K562 (cell line): ENCODE measurements around the gene HBQ1.

Experiments used
- BHLHE40 ChIP-seq: IDR thresholded peaks from 2 replicates; pipeline ENCODE4 v1.6.1; 2011; ENCODE audit warnings: low read length, improper control_type of control experiment
- CBFB ChIP-seq: sonication (generic); formaldehyde crosslinking; IDR thresholded peaks from 2 replicates; pipeline ENCODE4 v1.4.0; 2020; ENCODE audit warnings: mild to moderate bottlenecking, missing genetic modification reagents
- ETS2 ChIP-seq: IDR thresholded peaks from 2 replicates; pipeline ENCODE4 v1.6.1; 2016; ENCODE audit warnings: borderline replicate concordance, missing genetic modification characterization, mild to moderate bottlenecking, moderate library complexity, missing compliant biosample characterization; ENCODE audit not compliant: poor library complexity, severe bottlenecking
- FOXJ3 ChIP-seq: sonication (generic); formaldehyde crosslinking; IDR thresholded peaks from 2 replicates; pipeline ENCODE4 v1.4.0; 2020; ENCODE audit warnings: mild to moderate bottlenecking, missing genetic modification reagents
- IRF2 ChIP-seq: sonication (generic); formaldehyde crosslinking; IDR thresholded peaks from 2 replicates; pipeline ENCODE4 v1.8.1; 2022; ENCODE audit warnings: mild to moderate bottlenecking, missing genetic modification reagents
- JUND ChIP-seq, 2 experiments: IDR thresholded peaks; 2 replicates in 1 of 2; 3 replicates in 1 of 2; pipeline ENCODE4 v1.6.1; 2011; ENCODE audit warnings: borderline replicate concordance in 2 of 2, low read depth in 2 of 2, low read length in 2 of 2, improper control_type of control experiment in 1 of 2, missing biosample characterization in 1 of 2, missing genetic modification characterization in 1 of 2, missing genetic modification reagents in 1 of 2
- PCBP1 ChIP-seq: fragments of 200-400 bp; formaldehyde crosslinking; IDR thresholded peaks from 2 replicates; pipeline ENCODE4 v1.6.1; 2018; ENCODE audit warnings: mild to moderate bottlenecking, low read depth, low read length; ENCODE audit not compliant: poor library complexity, severe bottlenecking
- SETDB1 ChIP-seq: IDR thresholded peaks from one replicate; pipeline ENCODE4 v1.6.1; 2012; ENCODE audit warnings: low read length, control low read depth, inconsistent platforms
- SRSF7 ChIP-seq: fragments of 200-400 bp; formaldehyde crosslinking; optimal IDR thresholded peaks from 2 replicates; pipeline ENCODE3; 2017; ENCODE audit warnings: mild to moderate bottlenecking, low read depth, low read length
- TBL1XR1 ChIP-seq, 2 experiments: IDR thresholded peaks; 2 replicates each; pipeline ENCODE4 v1.6.1; 2012; ENCODE audit warnings: improper control_type of control experiment in 2 of 2, low read length in 2 of 2, mild to moderate bottlenecking in 1 of 2
- ZNF354B ChIP-seq: fragments of 250-450 bp; sonication (Bioruptor Pico); IDR thresholded peaks from 2 replicates; pipeline ENCODE4 v1.4.0; 2020
- TF ChIP-seq, protein P1 (sequence below), 3 experiments: IDR thresholded peaks in 2 of 3; conservative IDR thresholded peaks in 1 of 3; 2 replicates each; pipeline ENCODE4 v1.5.1; 2011 to 2012; ENCODE audit warnings: low read length in 3 of 3, mild to moderate bottlenecking in 3 of 3, control low read depth in 2 of 3, improper control_type of control experiment in 1 of 3, inconsistent platforms in 1 of 3, low read depth in 1 of 3, mixed read lengths in 1 of 3, moderate library complexity in 1 of 3; ENCODE audit not compliant: insufficient read depth in 2 of 3
- TF ChIP-seq, protein P2 (sequence below): fragments of 250-450 bp; sonication (Bioruptor Pico); IDR thresholded peaks from 2 replicates; pipeline ENCODE4 v1.5.0; 2021

DNA sequence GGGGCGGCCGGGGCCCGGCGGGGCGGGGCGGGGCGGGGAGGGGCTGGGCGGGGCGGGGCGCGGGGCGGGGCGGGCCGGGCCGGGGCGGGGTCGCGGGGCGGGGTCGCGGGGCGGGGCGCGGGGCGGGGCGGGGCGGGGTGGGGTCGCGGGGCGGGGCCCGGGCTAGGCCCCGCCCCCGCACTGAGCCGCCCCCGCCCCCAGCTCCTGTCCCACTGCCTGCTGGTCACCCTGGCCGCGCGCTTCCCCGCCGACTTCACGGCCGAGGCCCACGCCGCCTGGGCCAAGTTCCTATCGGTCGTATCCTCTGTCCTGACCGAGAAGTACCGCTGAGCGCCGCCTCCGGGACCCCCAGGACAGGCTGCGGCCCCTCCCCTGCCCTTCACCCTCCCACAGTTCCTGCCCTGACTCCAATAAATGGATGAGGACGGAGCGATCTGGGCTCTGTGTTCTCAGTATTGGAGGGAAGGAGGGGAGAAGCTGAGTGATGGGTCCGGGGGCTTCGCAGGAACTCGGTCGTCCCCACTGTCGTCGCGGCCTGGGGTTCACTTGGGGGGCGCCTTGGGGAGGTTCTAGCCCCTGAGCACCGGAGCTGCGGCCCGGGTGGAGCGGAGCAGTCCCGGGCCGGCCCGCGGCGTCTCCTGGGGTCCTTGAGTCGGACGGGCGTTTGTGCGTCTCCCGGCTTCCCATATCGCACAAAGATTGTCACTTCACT is 15.3 kb upstream of the HBQ1 start:
- TF ChIP-seq FOXJ3 (CRISPR knock-in tag) (no peak), JUND (IDR thresholded peaks at IDR 0.05; ENCODE audit: borderline replicate concordance, low read depth, low read length) (no peak), JUND (tag; IDR thresholded peaks at IDR 0.05; ENCODE audit: borderline replicate concordance, low read depth, low read length) (no peak), ZNF354B (CRISPR knock-in tag) (no peak), BHLHE40 (no peak), SETDB1 (no peak), IRF2 (no peak), SRSF7 (no peak), CBFB (no peak), TBL1XR1 (IDR thresholded peaks at IDR 0.05; ENCODE audit: low read length in 2 of 2) (no peak), PCBP1 (no peak), ETS2 (tag) (no peak)
- TF ChIP-seq, protein P1, sequence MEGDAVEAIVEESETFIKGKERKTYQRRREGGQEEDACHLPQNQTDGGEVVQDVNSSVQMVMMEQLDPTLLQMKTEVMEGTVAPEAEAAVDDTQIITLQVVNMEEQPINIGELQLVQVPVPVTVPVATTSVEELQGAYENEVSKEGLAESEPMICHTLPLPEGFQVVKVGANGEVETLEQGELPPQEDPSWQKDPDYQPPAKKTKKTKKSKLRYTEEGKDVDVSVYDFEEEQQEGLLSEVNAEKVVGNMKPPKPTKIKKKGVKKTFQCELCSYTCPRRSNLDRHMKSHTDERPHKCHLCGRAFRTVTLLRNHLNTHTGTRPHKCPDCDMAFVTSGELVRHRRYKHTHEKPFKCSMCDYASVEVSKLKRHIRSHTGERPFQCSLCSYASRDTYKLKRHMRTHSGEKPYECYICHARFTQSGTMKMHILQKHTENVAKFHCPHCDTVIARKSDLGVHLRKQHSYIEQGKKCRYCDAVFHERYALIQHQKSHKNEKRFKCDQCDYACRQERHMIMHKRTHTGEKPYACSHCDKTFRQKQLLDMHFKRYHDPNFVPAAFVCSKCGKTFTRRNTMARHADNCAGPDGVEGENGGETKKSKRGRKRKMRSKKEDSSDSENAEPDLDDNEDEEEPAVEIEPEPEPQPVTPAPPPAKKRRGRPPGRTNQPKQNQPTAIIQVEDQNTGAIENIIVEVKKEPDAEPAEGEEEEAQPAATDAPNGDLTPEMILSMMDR (IDR thresholded peaks at IDR 0.05 in 2 of 3, conservative IDR thresholded peaks at IDR 0.05 in 1 of 3; ENCODE audit: insufficient read depth in 2 of 3, low read depth in 1 of 3, low read length in 3 of 3) = no peak
- TF ChIP-seq, protein P2, sequence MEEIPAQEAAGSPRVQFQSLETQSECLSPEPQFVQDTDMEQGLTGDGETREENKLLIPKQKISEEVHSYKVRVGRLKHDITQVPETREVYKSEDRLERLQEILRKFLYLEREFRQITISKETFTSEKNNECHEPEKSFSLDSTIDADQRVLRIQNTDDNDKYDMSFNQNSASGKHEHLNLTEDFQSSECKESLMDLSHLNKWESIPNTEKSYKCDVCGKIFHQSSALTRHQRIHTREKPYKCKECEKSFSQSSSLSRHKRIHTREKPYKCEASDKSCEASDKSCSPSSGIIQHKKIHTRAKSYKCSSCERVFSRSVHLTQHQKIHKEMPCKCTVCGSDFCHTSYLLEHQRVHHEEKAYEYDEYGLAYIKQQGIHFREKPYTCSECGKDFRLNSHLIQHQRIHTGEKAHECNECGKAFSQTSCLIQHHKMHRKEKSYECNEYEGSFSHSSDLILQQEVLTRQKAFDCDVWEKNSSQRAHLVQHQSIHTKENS (CRISPR knock-in tag) = no peak
